H9 (cell line): ENCODE data around the gene SLC37A2. TPM values are rescaled to one million over a fixed set of nuclear protein-coding genes. Genes with fewer than 3 reads are reported as not detected.

ENCODE experiments used
- DNase-seq: peaks from one replicate; pipeline ENCODE4 v3.0.0-alpha.2; 2017
- H2AFZ ChIP-seq: one replicate; pipeline ENCODE4 v1.6.1; 2013; ENCODE audit warnings: mild to moderate bottlenecking, low read length, control low read depth, moderate library complexity
- H2AK5ac ChIP-seq: 2 replicates; pipeline ENCODE4 v1.6.1; 2013; ENCODE audit warnings: low read length, control low read depth, mixed read lengths; ENCODE audit not compliant: insufficient read length
- H2BK120ac ChIP-seq: one replicate; pipeline ENCODE4 v1.6.1; 2013; ENCODE audit warnings: low read depth, mild to moderate bottlenecking, low read length, control low read depth, inconsistent platforms; ENCODE audit not compliant: poor library complexity, severe bottlenecking
- H2BK12ac ChIP-seq: 2 replicates; pipeline ENCODE4 v1.6.1; 2013; ENCODE audit warnings: low read length, control low read depth, mixed read lengths, low read depth; ENCODE audit not compliant: insufficient read length
- H2BK15ac ChIP-seq: 2 replicates; pipeline ENCODE4 v1.6.1; 2013; ENCODE audit warnings: low read depth, low read length, control low read depth
- H2BK20ac ChIP-seq: one replicate; pipeline ENCODE4 v1.6.1; 2013; ENCODE audit warnings: low read depth, mild to moderate bottlenecking, low read length, control low read depth, inconsistent platforms; ENCODE audit not compliant: poor library complexity, severe bottlenecking
- H2BK5ac ChIP-seq: 2 replicates; pipeline ENCODE4 v1.6.1; 2013; ENCODE audit warnings: low read length, control low read depth, mixed read lengths; ENCODE audit not compliant: insufficient read length
- H3K14ac ChIP-seq: 2 replicates; pipeline ENCODE4 v1.6.1; 2013; ENCODE audit warnings: low read length, control low read depth; ENCODE audit not compliant: insufficient read depth
- H3K18ac ChIP-seq: 2 replicates; pipeline ENCODE4 v1.6.1; 2013; ENCODE audit warnings: low read depth, mild to moderate bottlenecking, mixed read lengths, low read length, control low read depth; ENCODE audit not compliant: insufficient read length
- H3K23ac ChIP-seq: 2 replicates; pipeline ENCODE4 v1.6.1; 2013; ENCODE audit warnings: low read length, control low read depth, mixed read lengths, low read depth; ENCODE audit not compliant: insufficient read length
- H3K23me2 ChIP-seq: 2 replicates; pipeline ENCODE4 v1.6.1; 2013; ENCODE audit warnings: low read depth, mild to moderate bottlenecking, mixed read lengths, low read length, control low read depth; ENCODE audit not compliant: insufficient read length, poor library complexity, severe bottlenecking
- H3K27ac ChIP-seq: 2 replicates; pipeline ENCODE4 v1.5.1; 2013; ENCODE audit warnings: low read length, control low read depth, mixed read lengths, low read depth; ENCODE audit not compliant: insufficient read length
- H3K27me3 ChIP-seq: 2 replicates; pipeline ENCODE4 v1.6.1; 2013; ENCODE audit warnings: low read length, control low read depth, inconsistent platforms; ENCODE audit not compliant: insufficient read depth
- H3K4ac ChIP-seq: 2 replicates; pipeline ENCODE4 v1.6.1; 2013; ENCODE audit warnings: low read depth, mild to moderate bottlenecking, control low read depth, inconsistent platforms, low read length, moderate library complexity
- H3K4me1 ChIP-seq: 2 replicates; pipeline ENCODE4 v1.6.1; 2013; ENCODE audit warnings: low read length, control low read depth, inconsistent platforms; ENCODE audit not compliant: insufficient read depth
- H3K4me2 ChIP-seq: 2 replicates; pipeline ENCODE4 v1.6.1; 2013; ENCODE audit warnings: low read length, control low read depth, mixed read lengths; ENCODE audit not compliant: insufficient read length, insufficient read depth
- H3K56ac ChIP-seq: 2 replicates; pipeline ENCODE4 v1.6.1; 2013; ENCODE audit warnings: low read depth, mild to moderate bottlenecking, mixed read lengths, low read length, control low read depth; ENCODE audit not compliant: insufficient read length
- H3K79me1 ChIP-seq: 2 replicates; pipeline ENCODE4 v1.6.1; 2013; ENCODE audit warnings: low read depth, mild to moderate bottlenecking, moderate library complexity, low read length, control low read depth, inconsistent platforms; ENCODE audit not compliant: insufficient read depth, poor library complexity, severe bottlenecking
- H3K79me2 ChIP-seq: 2 replicates; pipeline ENCODE4 v1.6.1; 2013; ENCODE audit warnings: low read length, control low read depth, inconsistent platforms; ENCODE audit not compliant: insufficient read depth
- H3K9ac ChIP-seq: 2 replicates; pipeline ENCODE4 v1.6.1; 2013; ENCODE audit warnings: low read length, control low read depth, mixed read lengths; ENCODE audit not compliant: insufficient read length; ENCODE audit errors: extremely low read depth
- H3K9me3 ChIP-seq: one replicate; pipeline ENCODE4 v1.6.1; 2013; ENCODE audit warnings: low read depth, low read length, inconsistent platforms; ENCODE audit not compliant: control insufficient read depth
- H3T11ph ChIP-seq: one replicate; pipeline ENCODE4 v1.6.1; 2013; ENCODE audit warnings: mild to moderate bottlenecking, low read length, control low read depth, inconsistent platforms
- H4K20me1 ChIP-seq: one replicate; pipeline ENCODE4 v1.6.1; 2013; ENCODE audit not compliant: control insufficient read depth, insufficient read length, insufficient read depth
- H4K5ac ChIP-seq: 2 replicates; pipeline ENCODE4 v1.6.1; 2013; ENCODE audit warnings: low read depth, mild to moderate bottlenecking, mixed read lengths, low read length, control low read depth; ENCODE audit not compliant: insufficient read length
- H4K8ac ChIP-seq: replicated peaks from 2 replicates; pipeline ENCODE4 v1.6.1; 2013; ENCODE audit warnings: low read length, control low read depth, mixed read lengths, low read depth; ENCODE audit not compliant: insufficient read length
- H4K91ac ChIP-seq: 2 replicates; pipeline ENCODE4 v1.6.1; 2013; ENCODE audit warnings: low read depth, mild to moderate bottlenecking, moderate library complexity, mixed read lengths, low read length, control low read depth; ENCODE audit not compliant: insufficient read length
- H3K27ac Mint-ChIP-seq, 3 experiments: 2 replicates in 2 of 3; 3 replicates in 1 of 3; pipeline ENCODE4 v1.8.0; 2020 to 2021; ENCODE audit warnings: mixed read lengths in 3 of 3, mild to moderate bottlenecking in 1 of 3, moderate library complexity in 1 of 3
- H3K27me3 Mint-ChIP-seq: 2 replicates; pipeline ENCODE4 v1.8.0; 2021; ENCODE audit warnings: low read depth, mild to moderate bottlenecking, moderate library complexity, mixed read lengths
- H3K36me3 Mint-ChIP-seq, 3 experiments: 2 replicates in 2 of 3; 3 replicates in 1 of 3; pipeline ENCODE4 v1.8.0; 2020 to 2021; ENCODE audit warnings: low read depth in 3 of 3, mixed read lengths in 3 of 3; ENCODE audit not compliant: insufficient read depth in 1 of 3
- H3K4me1 Mint-ChIP-seq, 2 experiments: 2 replicates each; pipeline ENCODE4 v1.8.0; 2020; ENCODE audit warnings: mixed read lengths in 2 of 2
- H3K4me3 Mint-ChIP-seq, 2 experiments: 2 replicates in 1 of 2; 3 replicates in 1 of 2; pipeline ENCODE4 v1.8.0; 2020 to 2021; ENCODE audit warnings: mild to moderate bottlenecking in 2 of 2, mixed read lengths in 2 of 2, moderate library complexity in 1 of 2
- H3K9me3 Mint-ChIP-seq, 2 experiments: 2 replicates in 1 of 2; 3 replicates in 1 of 2; pipeline ENCODE4 v1.8.0; 2020; ENCODE audit warnings: mild to moderate bottlenecking in 2 of 2, mixed read lengths in 2 of 2, moderate library complexity in 1 of 2
- CTCF ChIP-seq: fragments of 200-600 bp; sonication (generic); conservative IDR thresholded peaks from 3 replicates; pipeline ENCODE4 v1.8.0; 2021; ENCODE audit warnings: antibody characterized with exemption, mild to moderate bottlenecking
- WGBS: extraction: QIAGEN DNeasy Blood & Tissue Kit; methylation state at CpG from one replicate; pipeline ENCODE4 v1.1.7; 2013; ENCODE audit warnings: missing lambda C conversion rate, low lambda C conversion rate, mixed read lengths; ENCODE audit not compliant: insufficient read length; ENCODE audit errors: extremely low coverage; 5-methylcytosine and 5-hydroxymethylcytosine counted together
- total RNA-seq: library from RNA; stranded (reverse); gene quantifications from 2 replicates; pipeline ENCODE4 v1.2.1, GENCODE V29; 2021

SLC37A2 gene
- total RNA-seq, 1 experiment from 2014 or later: 1.2 TPM

GRCh38 chr11:125020342-125020741, 42.8 kb upstream of the SLC37A2 start:
- no peaks in the 10 kb centered on the region for H3K9me3 Mint-ChIP-seq
- no peak for DNase-seq
- Histone ChIP-seq H3K27ac (no peak overlapping the region), H3K23me2 (no peaks in the 10 kb centered on the region), H2BK120ac (no peak overlapping the region), H4K20me1 (no peaks in the 10 kb centered on the region), H3K79me2 (no peaks in the 10 kb centered on the region), H3K56ac (no peak overlapping the region), H3K9me3 (no peaks in the 10 kb centered on the region), H3K14ac (no peak overlapping the region), H2AFZ (no peak overlapping the region), H4K5ac (no peak overlapping the region), H3K4ac (no peak overlapping the region), H3K4me2 (no peak overlapping the region), H3K18ac (no peak overlapping the region), H3K9ac (no peak overlapping the region), H3K23ac (no peak overlapping the region), H4K8ac (no peak overlapping the region), H3T11ph (no peak overlapping the region), H3K4me1 (no peaks in the 10 kb centered on the region), H2BK20ac (no peak overlapping the region), H2BK15ac (no peak overlapping the region), H2AK5ac (no peak overlapping the region), H4K91ac (no peak overlapping the region), H2BK12ac (no peak overlapping the region), H3K27me3 (no peaks in the 10 kb centered on the region), H2BK5ac (no peak overlapping the region), H3K79me1 (no peaks in the 10 kb centered on the region)
- H3K4me1 Mint-ChIP-seq: no peaks in the 10 kb centered on the region
- no peaks in the 10 kb centered on the region for H3K36me3 Mint-ChIP-seq
- H3K27ac Mint-ChIP-seq: no peak overlapping the region
- no CpG with 5 or more reads among the region's 2 CpGs for WGBS
- no peak overlapping the region for H3K4me3 Mint-ChIP-seq
- TF ChIP-seq CTCF: no peak
- no peaks in the 10 kb centered on the region for H3K27me3 Mint-ChIP-seq
